HEK293 (cell line): Measurements from ENCODE around the gene CAMK2N2.

Experiments used
- CTCF ChIA-PET: fragments of 350-600 bp; formaldehyde crosslinking; extraction: SDS; loops from one replicate; lab custom pipeline; 2021; ENCODE audit warnings: antibody characterized with exemption; lab: Yijun Ruan, JAX
- POLR2A ChIA-PET: fragments of 300-600 bp; formaldehyde crosslinking; extraction: SDS; loops from one replicate; lab custom pipeline; 2020; ENCODE audit warnings: antibody characterized with exemption, inconsistent platforms; lab: Yijun Ruan, JAX
- H3K27ac ChIP-seq: fragments of 200-500 bp; sonication (Bioruptor generic); 2 replicates; pipeline ENCODE4 v1.5.1; 2014; ENCODE audit warnings: low read depth, low read length, control low read depth, inconsistent platforms; ENCODE audit errors: extremely low read depth
- H3K36me3 ChIP-seq, 2 experiments: fragments of 200-500 bp in 1 of 2; sonication (Bioruptor generic) in 1 of 2; 1 replicate in 1 of 2; 2 replicates in 1 of 2; pipeline ENCODE4 v1.5.1; 2014 to 2017; ENCODE audit warnings: inconsistent platforms in 2 of 2, low read length in 2 of 2; ENCODE audit not compliant: control insufficient read depth in 2 of 2, insufficient read depth in 1 of 2
- H3K4me1 ChIP-seq: fragments of 200-500 bp; sonication (Bioruptor generic); 2 replicates; pipeline ENCODE4 v1.5.1; 2014; ENCODE audit warnings: mild to moderate bottlenecking, low read length, inconsistent platforms; ENCODE audit not compliant: control insufficient read depth, insufficient read depth
- H3K4me3 ChIP-seq: 2 replicates; pipeline ENCODE4 v1.5.1; 2011; ENCODE audit warnings: low read depth, mild to moderate bottlenecking, control low read depth, low read length, moderate library complexity
- H3K9me3 ChIP-seq: fragments of 200-500 bp; sonication (Bioruptor generic); 2 replicates; pipeline ENCODE4 v1.5.1; 2014; ENCODE audit warnings: low read depth, low read length, inconsistent platforms; ENCODE audit not compliant: control insufficient read depth, insufficient read depth
- CTCF ChIP-seq: fragments of 450-650 bp; formaldehyde crosslinking; IDR thresholded peaks from 2 replicates; pipeline ENCODE4 v1.5.1; 2016; ENCODE audit warnings: missing biosample characterization, missing genetic modification characterization
- GLI4 ChIP-seq: fragments of 450-650 bp; formaldehyde crosslinking; IDR thresholded peaks from 2 replicates; pipeline ENCODE4 v1.5.1; 2016; ENCODE audit warnings: missing biosample characterization, missing genetic modification characterization
- HOXD13 ChIP-seq: sonication (generic); formaldehyde crosslinking; IDR thresholded peaks from 2 replicates; pipeline ENCODE4 v1.8.0; 2022; ENCODE audit warnings: missing genetic modification reagents, borderline replicate concordance
- IKZF3 ChIP-seq: fragments of 450-650 bp; IDR thresholded peaks from 2 replicates; pipeline ENCODE4 v1.5.0; 2018; ENCODE audit warnings: missing biosample characterization, mild to moderate bottlenecking, missing genetic modification characterization, moderate library complexity
- MYNN ChIP-seq: fragments of 450-650 bp; formaldehyde crosslinking; IDR thresholded peaks from 2 replicates; pipeline ENCODE4 v1.5.1; 2016; ENCODE audit warnings: missing biosample characterization, missing genetic modification characterization, borderline replicate concordance
- SP7 ChIP-seq: fragments of 450-650 bp; formaldehyde crosslinking; IDR thresholded peaks from 2 replicates; pipeline ENCODE4 v1.5.1; 2016; ENCODE audit warnings: missing biosample characterization, missing genetic modification characterization
- WT1 ChIP-seq: fragments of 450-650 bp; formaldehyde crosslinking; IDR thresholded peaks from 2 replicates; pipeline ENCODE4 v1.5.1; 2016; ENCODE audit warnings: missing biosample characterization, missing genetic modification characterization
- ZBTB21 ChIP-seq: fragments of 450-650 bp; formaldehyde crosslinking; IDR thresholded peaks from 2 replicates; pipeline ENCODE4 v1.5.1; 2017; ENCODE audit warnings: missing biosample characterization, missing genetic modification characterization
- ZEB2 ChIP-seq: fragments of 450-650 bp; formaldehyde crosslinking; IDR thresholded peaks from 2 replicates; pipeline ENCODE4 v1.5.1; 2016; ENCODE audit warnings: missing biosample characterization, missing genetic modification characterization
- ZFP37 ChIP-seq: fragments of 450-650 bp; formaldehyde crosslinking; IDR thresholded peaks from 2 replicates; pipeline ENCODE4 v1.5.1; 2016; ENCODE audit warnings: missing biosample characterization, missing genetic modification characterization
- ZNF214 ChIP-seq: fragments of 450-650 bp; formaldehyde crosslinking; IDR thresholded peaks from 2 replicates; pipeline ENCODE4 v1.5.1; 2017; ENCODE audit warnings: missing biosample characterization, mild to moderate bottlenecking, missing genetic modification characterization, borderline replicate concordance
- ZNF302 ChIP-seq: fragments of 450-650 bp; formaldehyde crosslinking; IDR thresholded peaks from 2 replicates; pipeline ENCODE4 v1.5.1; 2016; ENCODE audit warnings: missing biosample characterization, missing genetic modification characterization, low read depth
- ZNF311 ChIP-seq: fragments of 450-650 bp; formaldehyde crosslinking; IDR thresholded peaks from 2 replicates; pipeline ENCODE4 v1.5.1; 2017; ENCODE audit warnings: missing biosample characterization, missing genetic modification characterization, borderline replicate concordance
- ZNF341 ChIP-seq: fragments of 450-650 bp; formaldehyde crosslinking; IDR thresholded peaks from 2 replicates; pipeline ENCODE4; 2016; ENCODE audit warnings: low read depth, missing biosample characterization, missing genetic modification characterization
- ZNF404 ChIP-seq: fragments of 450-650 bp; formaldehyde crosslinking; IDR thresholded peaks from 2 replicates; pipeline ENCODE4 v1.5.1; 2017; ENCODE audit warnings: missing biosample characterization, missing genetic modification characterization
- ZNF488 ChIP-seq: fragments of 450-650 bp; formaldehyde crosslinking; IDR thresholded peaks from 2 replicates; pipeline ENCODE4 v1.5.1; 2016; ENCODE audit warnings: missing biosample characterization, missing genetic modification characterization
- ZNF510 ChIP-seq: fragments of 450-650 bp; formaldehyde crosslinking; IDR thresholded peaks from 2 replicates; pipeline ENCODE4 v1.5.1; 2018; ENCODE audit warnings: mild to moderate bottlenecking, missing genetic modification characterization, missing biosample characterization; ENCODE audit not compliant: insufficient replicate concordance
- ZNF514 ChIP-seq: fragments of 450-650 bp; formaldehyde crosslinking; IDR thresholded peaks from 2 replicates; pipeline ENCODE4 v1.5.1; 2016; ENCODE audit warnings: missing biosample characterization, missing genetic modification characterization
- ZNF549 ChIP-seq: fragments of 450-650 bp; IDR thresholded peaks from 2 replicates; pipeline ENCODE4 v1.5.1; 2018; ENCODE audit warnings: missing biosample characterization, missing genetic modification characterization, mild to moderate bottlenecking, inconsistent platforms, moderate library complexity
- ZNF558 ChIP-seq: fragments of 450-650 bp; formaldehyde crosslinking; IDR thresholded peaks from 2 replicates; pipeline ENCODE4 v1.5.1; 2016; ENCODE audit warnings: missing biosample characterization, missing genetic modification characterization
- ZNF561 ChIP-seq: fragments of 450-650 bp; IDR thresholded peaks from 2 replicates; pipeline ENCODE4 v1.5.1; 2018; ENCODE audit warnings: missing biosample characterization, missing genetic modification characterization, borderline replicate concordance
- ZNF596 ChIP-seq: fragments of 450-650 bp; IDR thresholded peaks from 2 replicates; pipeline ENCODE4 v1.5.0; 2018; ENCODE audit warnings: missing biosample characterization, mild to moderate bottlenecking, missing genetic modification characterization, moderate library complexity
- ZNF639 ChIP-seq: fragments of 450-650 bp; formaldehyde crosslinking; IDR thresholded peaks from 2 replicates; pipeline ENCODE4 v1.5.1; 2016; ENCODE audit warnings: missing biosample characterization, missing genetic modification characterization
- ZNF658 ChIP-seq: fragments of 450-650 bp; formaldehyde crosslinking; IDR thresholded peaks from 2 replicates; pipeline ENCODE4; 2016; ENCODE audit warnings: missing biosample characterization, missing genetic modification characterization
- ZNF704 ChIP-seq: fragments of 450-650 bp; formaldehyde crosslinking; IDR thresholded peaks from 2 replicates; pipeline ENCODE4 v1.5.1; 2016; ENCODE audit warnings: missing biosample characterization, missing genetic modification characterization

The CAMK2N2 gene

GRCh38 chr3:184305577-184305976 is 44.2 kb upstream of the CAMK2N2 start:
- Histone ChIP-seq H3K27ac (no peak overlapping the region), H3K4me3 (no peak overlapping the region), H3K9me3 (no peaks in the 10 kb centered on the region), H3K4me1 (no peaks in the 10 kb centered on the region), H3K36me3 (peaks cover 14 to 90% of the 10 kb centered on the region in 2 experiments)
- POLR2A ChIA-PET = interaction anchor here (0.7 kb wide), 1 partner anchor 71 kb away, joined by 4 read pairs; no protein-coding TSS in a partner anchor
- CTCF ChIA-PET = interaction anchor here (0.8 to 1.0 kb wide), 2 partner anchors 11 to 66 kb away, joined by 3 read pairs; no protein-coding TSS in a partner anchor
- no peak for TF ChIP-seq ZNF311 (tag by site-specific recombination)
- no peak for TF ChIP-seq HOXD13 (CRISPR knock-in tag)
- no peak for TF ChIP-seq ZNF488 (tag by site-specific recombination)
- no peak for TF ChIP-seq ZNF639 (tag by site-specific recombination)
- TF ChIP-seq ZNF549 (tag by site-specific recombination) = no peak
- TF ChIP-seq ZNF341 (tag by site-specific recombination) = no peak
- TF ChIP-seq SP7 (tag by site-specific recombination) = no peak
- TF ChIP-seq ZNF214 (tag by site-specific recombination) = no peak
- no peak for TF ChIP-seq ZNF514 (tag by site-specific recombination)
- TF ChIP-seq ZNF561 = no peak

- CTCF ChIA-PET = interaction anchor here (1.0 to 1.2 kb wide), 2 partner anchors 51 to 73 kb away, joined by 3 to 4 read pairs; partner anchors contain the start of gene EEF1AKMT4
- no peak overlapping the region for H3K27ac ChIP-seq
- peak overlapping the region; percentile 98 for H3K4me3 ChIP-seq
- POLR2A ChIA-PET = no interaction called here
- TF ChIP-seq ZNF658 (tag by site-specific recombination) (no peak), GLI4 (tag by site-specific recombination) (no peak), ZNF510 (tag by site-specific recombination) (no peak), IKZF3 (tag by site-specific recombination) (no peak)
- H3K36me3 ChIP-seq = peaks cover 15 to 58% of the 10 kb centered on the region in 2 experiments; a peak in 2 of 3 replicates
- H3K9me3 ChIP-seq = no peaks in the 10 kb centered on the region
- no peaks in the 10 kb centered on the region for H3K4me1 ChIP-seq
Observed at GRCh38 chr3:184300378-184300720, 39.0 kb upstream of the CAMK2N2 start.

GRCh38 chr3:184299488-184300377 is 38.4 kb upstream of the CAMK2N2 start:
- CTCF ChIA-PET = interaction anchor here (1.0 to 1.2 kb wide), 2 partner anchors 50 to 72 kb away, joined by 3 to 4 read pairs; partner anchors contain the start of gene EEF1AKMT4
- no peaks in the 10 kb centered on the region for H3K4me1 ChIP-seq
- POLR2A ChIA-PET = no interaction called here
- TF ChIP-seq ZNF404 (tag by site-specific recombination) (no peak), ZBTB21 (tag by site-specific recombination) (no peak), ZEB2 (tag by site-specific recombination) (no peak), ZNF302 (no peak), ZNF311 (tag by site-specific recombination) (no peak), ZNF558 (tag by site-specific recombination) (no peak), MYNN (0 out of 2 replicates have a peak, but pooled peaks have one; percentile 41), WT1 (tag by site-specific recombination) (no peak), ZNF704 (no peak), ZNF596 (no peak), ZFP37 (tag by site-specific recombination) (peak; percentile 37), CTCF (tag by site-specific recombination) (no peak)

More at GRCh38 chr3:184299488-184300377, 38.4 kb upstream of the CAMK2N2 start:
- Histone ChIP-seq H3K27ac (peak overlapping the region; percentile 76), H3K4me3 (peak overlapping the region; percentile 98), H3K9me3 (no peaks in the 10 kb centered on the region), H3K36me3 (peaks cover 15 to 52% of the 10 kb centered on the region in 2 experiments; a peak in 2 of 3 replicates)
